DOHH2 (cell line): ENCODE results near the gene IL22RA2.

Experiments
- H3F3A ChIP-seq: fragments of 200-600 bp; sonication (generic), shearing (Covaris generic); 2 replicates; pipeline ENCODE4 v1.6.0; 2016; ENCODE audit warnings: antibody characterized with exemption, mild to moderate bottlenecking; ENCODE audit not compliant: control insufficient read depth, insufficient read depth
- H3K27ac ChIP-seq: fragments of 200-600 bp; sonication (generic); 2 replicates; pipeline ENCODE4 v1.5.1; 2014; ENCODE audit warnings: low read depth, mild to moderate bottlenecking, low read length, moderate library complexity
- H3K27me3 ChIP-seq: fragments of 200-600 bp; sonication (generic); 2 replicates; pipeline ENCODE4 v1.6.1; 2014; ENCODE audit warnings: mild to moderate bottlenecking, low read length, mixed read lengths; ENCODE audit not compliant: control insufficient read depth
- H3K36me3 ChIP-seq: fragments of 200-600 bp; sonication (generic); 2 replicates; pipeline ENCODE4 v1.6.1; 2014; ENCODE audit warnings: mild to moderate bottlenecking, low read length, moderate library complexity, mixed read lengths; ENCODE audit not compliant: control insufficient read depth
- H3K4me1 ChIP-seq: fragments of 200-600 bp; sonication (generic); 2 replicates; pipeline ENCODE4 v1.6.1; 2014; ENCODE audit warnings: mild to moderate bottlenecking, low read length, mixed read lengths; ENCODE audit not compliant: control insufficient read depth
- H3K4me2 ChIP-seq: fragments of 200-600 bp; sonication (generic); 2 replicates; pipeline ENCODE4 v1.6.0; 2014; ENCODE audit warnings: mild to moderate bottlenecking, low read length, moderate library complexity
- H3K4me3 ChIP-seq: fragments of 200-600 bp; sonication (generic); 2 replicates; pipeline ENCODE4 v1.5.1; 2014; ENCODE audit warnings: mild to moderate bottlenecking, low read length, mixed read lengths
- H3K79me2 ChIP-seq: fragments of 200-600 bp; sonication (generic); 2 replicates; pipeline ENCODE4 v1.6.1; 2014; ENCODE audit warnings: mild to moderate bottlenecking, low read length, mixed read lengths; ENCODE audit not compliant: control insufficient read depth
- H3K9me2 ChIP-seq: fragments of 200-600 bp; sonication (generic); replicated peaks from 2 replicates; pipeline ENCODE4 v1.6.1; 2014; ENCODE audit warnings: mild to moderate bottlenecking, low read length, mixed read lengths; ENCODE audit not compliant: control insufficient read depth
- H3K9me3 ChIP-seq: fragments of 200-600 bp; sonication (generic); 2 replicates; pipeline ENCODE4 v1.6.1; 2014; ENCODE audit warnings: antibody characterized with exemption, low read length, mixed read lengths; ENCODE audit not compliant: control insufficient read depth, insufficient read depth
- H4K20me1 ChIP-seq: fragments of 200-600 bp; sonication (generic); 2 replicates; pipeline ENCODE4 v1.6.0; 2014; ENCODE audit warnings: low read depth, mild to moderate bottlenecking, antibody characterized with exemption, low read length, moderate library complexity; ENCODE audit not compliant: control insufficient read depth, insufficient read depth
- EZH2phosphoT487 ChIP-seq: fragments of 200-600 bp; sonication (generic); IDR thresholded peaks from 2 replicates; pipeline ENCODE4 v1.6.1; 2017; ENCODE audit warnings: borderline replicate concordance, mild to moderate bottlenecking, antibody characterized with exemption, low read length, moderate library complexity, mixed read lengths
- TF ChIP-seq, protein P1 (sequence below): fragments of 200-600 bp; sonication (generic); IDR thresholded peaks from one replicate; pipeline ENCODE4 v1.5.1; 2014; ENCODE audit warnings: antibody characterized with exemption, mild to moderate bottlenecking, low read depth, low read length; ENCODE audit not compliant: poor library complexity, severe bottlenecking

The IL22RA2 gene

DNA sequence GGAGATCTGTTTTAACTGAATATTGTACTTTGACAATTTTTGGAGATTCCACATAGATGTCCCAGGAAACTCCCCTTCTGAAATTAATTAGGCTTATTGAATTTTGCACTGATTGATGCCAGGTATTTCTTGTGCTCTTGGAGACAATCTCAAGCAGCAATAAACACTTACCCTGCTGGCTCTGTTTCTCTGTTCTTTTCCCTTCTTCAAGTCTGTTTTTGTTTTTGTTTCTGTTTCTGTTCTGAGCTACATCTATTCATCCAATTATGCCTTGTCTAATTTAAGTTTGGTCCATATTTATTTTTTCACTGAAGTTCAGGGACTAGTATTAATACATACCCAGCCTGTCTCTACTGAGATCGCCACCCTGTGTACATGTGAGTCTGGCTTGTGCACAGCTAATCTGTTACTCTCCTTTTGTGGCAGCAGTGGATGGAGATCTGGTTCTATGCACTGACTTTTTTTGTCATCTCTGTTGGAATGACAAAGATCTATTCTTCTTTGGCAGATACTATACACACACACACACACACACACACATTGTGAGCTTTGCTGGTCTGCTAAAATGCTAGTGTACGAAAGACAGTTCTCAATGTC is 51.9 kb downstream of the IL22RA2 start:
- TF ChIP-seq, protein P1, sequence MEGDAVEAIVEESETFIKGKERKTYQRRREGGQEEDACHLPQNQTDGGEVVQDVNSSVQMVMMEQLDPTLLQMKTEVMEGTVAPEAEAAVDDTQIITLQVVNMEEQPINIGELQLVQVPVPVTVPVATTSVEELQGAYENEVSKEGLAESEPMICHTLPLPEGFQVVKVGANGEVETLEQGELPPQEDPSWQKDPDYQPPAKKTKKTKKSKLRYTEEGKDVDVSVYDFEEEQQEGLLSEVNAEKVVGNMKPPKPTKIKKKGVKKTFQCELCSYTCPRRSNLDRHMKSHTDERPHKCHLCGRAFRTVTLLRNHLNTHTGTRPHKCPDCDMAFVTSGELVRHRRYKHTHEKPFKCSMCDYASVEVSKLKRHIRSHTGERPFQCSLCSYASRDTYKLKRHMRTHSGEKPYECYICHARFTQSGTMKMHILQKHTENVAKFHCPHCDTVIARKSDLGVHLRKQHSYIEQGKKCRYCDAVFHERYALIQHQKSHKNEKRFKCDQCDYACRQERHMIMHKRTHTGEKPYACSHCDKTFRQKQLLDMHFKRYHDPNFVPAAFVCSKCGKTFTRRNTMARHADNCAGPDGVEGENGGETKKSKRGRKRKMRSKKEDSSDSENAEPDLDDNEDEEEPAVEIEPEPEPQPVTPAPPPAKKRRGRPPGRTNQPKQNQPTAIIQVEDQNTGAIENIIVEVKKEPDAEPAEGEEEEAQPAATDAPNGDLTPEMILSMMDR: no peak
- TF ChIP-seq EZH2phosphoT487: no peak
- H3K4me2 ChIP-seq: no peak overlapping the region
- no peaks in the 10 kb centered on the region for H3K27me3 ChIP-seq
- H3F3A ChIP-seq: no peaks in the 10 kb centered on the region
- H3K9me3 ChIP-seq: peaks cover 12% of the 10 kb centered on the region
- H3K27ac ChIP-seq: no peak overlapping the region
- H3K79me2 ChIP-seq: no peaks in the 10 kb centered on the region
- H3K36me3 ChIP-seq: no peaks in the 10 kb centered on the region
- no peaks in the 10 kb centered on the region for H4K20me1 ChIP-seq
- H3K4me1 ChIP-seq: no peaks in the 10 kb centered on the region
- no peak overlapping the region for H3K4me3 ChIP-seq
- no peaks in the 10 kb centered on the region for H3K9me2 ChIP-seq

GRCh38 chr6:137120748-137121147 is 52.7 kb downstream of the IL22RA2 start:
- TF ChIP-seq EZH2phosphoT487: no peak
- TF ChIP-seq, protein P1: no peak
- H3K4me2 ChIP-seq: no peak overlapping the region
- H3K4me3 ChIP-seq: no peak overlapping the region

DNA sequence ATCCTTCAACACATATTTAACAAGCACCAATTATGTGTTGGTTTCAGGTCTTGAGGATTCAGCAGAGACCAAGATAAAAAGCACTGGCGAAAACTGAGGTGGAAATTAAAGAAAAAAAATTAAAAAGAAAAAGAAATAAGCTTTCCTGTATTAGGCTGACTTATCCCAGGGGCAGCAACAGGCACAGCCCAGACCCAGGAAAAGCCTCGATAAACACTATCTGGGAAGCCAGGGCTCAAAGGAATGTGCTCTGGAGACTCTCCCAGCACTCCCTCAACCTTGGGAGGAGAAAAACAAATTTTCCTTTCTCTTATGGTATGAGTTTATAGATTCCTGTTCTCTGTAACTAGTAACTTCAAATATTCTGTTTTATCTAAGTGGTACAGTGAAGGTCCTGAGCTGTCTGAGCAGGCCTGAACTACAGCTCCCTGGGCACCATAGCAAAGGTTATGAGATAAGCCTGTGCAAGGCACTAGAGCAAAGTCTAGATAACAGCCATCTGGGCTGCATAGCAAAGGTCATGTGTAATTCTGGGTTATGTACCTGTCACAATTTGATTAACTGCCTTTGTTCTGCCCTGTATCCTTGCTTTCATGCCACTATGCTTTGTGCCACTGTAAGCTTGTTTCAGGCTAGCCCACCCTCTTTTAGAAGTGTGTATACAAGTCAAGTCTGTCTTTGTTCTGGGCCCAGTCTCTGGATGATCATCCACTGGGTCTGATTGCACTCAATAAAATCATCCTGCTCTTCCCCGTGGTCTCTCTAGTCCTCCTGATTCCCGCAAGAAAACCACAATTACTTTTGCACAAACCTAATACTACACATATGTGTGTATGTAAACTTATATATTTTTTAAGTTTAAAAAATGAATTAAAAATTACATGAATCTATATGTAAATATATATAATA is 54.0 kb downstream of the IL22RA2 start:
- Histone ChIP-seq H3K4me3 (no peak overlapping the region), H4K20me1 (no peaks in the 10 kb centered on the region), H3K4me1 (no peaks in the 10 kb centered on the region), H3K4me2 (no peak overlapping the region), H3K36me3 (no peaks in the 10 kb centered on the region), H3K27me3 (no peaks in the 10 kb centered on the region), H3K27ac (no peak overlapping the region), H3K9me3 (peaks cover 12% of the 10 kb centered on the region), H3F3A (no peaks in the 10 kb centered on the region), H3K9me2 (no peaks in the 10 kb centered on the region), H3K79me2 (no peaks in the 10 kb centered on the region)
- no peak for TF ChIP-seq EZH2phosphoT487
- TF ChIP-seq, protein P1: no peak

More at GRCh38 chr6:137120748-137121147, 52.7 kb downstream of the IL22RA2 start:
- Histone ChIP-seq H3K27ac (no peak overlapping the region), H3K9me3 (peaks cover 12% of the 10 kb centered on the region), H3K27me3 (no peaks in the 10 kb centered on the region), H3K36me3 (no peaks in the 10 kb centered on the region), H4K20me1 (no peaks in the 10 kb centered on the region), H3K79me2 (no peaks in the 10 kb centered on the region), H3K9me2 (no peaks in the 10 kb centered on the region), H3F3A (no peaks in the 10 kb centered on the region), H3K4me1 (no peaks in the 10 kb centered on the region)
